ENCODE measurements around the gene NCEH1. TPM values are rescaled to one million over a fixed set of nuclear protein-coding genes. Genes with fewer than 3 reads are reported as not detected.

The NCEH1 gene
- total and polyA plus RNA-seq, 9 of the 15 experiments (the other 6 are each of a cell fraction or from before 2014, with no cell fraction given) = 1.3 to 5.0 (median 2.8) TPM

- TF ChIP-seq ZBTB40 (IDR thresholded peaks at IDR 0.05) = no peak
- TF ChIP-seq ZBTB40 (CRISPR knock-in tag; IDR thresholded peaks at IDR 0.05) = no peak
- TF ChIP-seq ZNF140 (CRISPR knock-in tag; IDR thresholded peaks at IDR 0.05) = no peak
- TF ChIP-seq CCAR2 (IDR thresholded peaks at IDR 0.05; ENCODE audit: low read depth, low read length) = no peak
- no peak for TF ChIP-seq POLR2B (IDR thresholded peaks at IDR 0.05; ENCODE audit: low read depth, partially characterized antibody)
- TF ChIP-seq HDAC2 (IDR thresholded peaks at IDR 0.05) = no peak
- TF ChIP-seq CEBPG (CRISPR knock-in tag; IDR thresholded peaks at IDR 0.05) = no peak
- TF ChIP-seq CEBPG (tag; conservative IDR thresholded peaks at IDR 0.05 in 1 of 2, IDR thresholded peaks at IDR 0.05 in 1 of 2) = no peak
- no peak for TF ChIP-seq TAF9B (IDR thresholded peaks at IDR 0.05; ENCODE audit: partially characterized antibody)
These were observed 51.4 kb downstream of the NCEH1 start (continued) for GRCh38 chr3:172659246-172660002.
